WTC11 (cell line): ENCODE data around the gene TSLP. TPM values are rescaled to one million over a fixed set of nuclear protein-coding genes. Genes with fewer than 3 reads are reported as not detected.

Experiments
- AFF4 ChIP-seq: sonication (generic); formaldehyde crosslinking; IDR thresholded peaks from 2 replicates; pipeline ENCODE4 v1.8.1; 2023; ENCODE audit warnings: mild to moderate bottlenecking, missing genetic modification reagents, borderline replicate concordance
- ELF4 ChIP-seq: sonication (generic); formaldehyde crosslinking; IDR thresholded peaks from 2 replicates; pipeline ENCODE4 v1.8.1; 2022; ENCODE audit warnings: low read depth, mild to moderate bottlenecking, moderate library complexity, missing genetic modification reagents
- MLX ChIP-seq: sonication (generic); formaldehyde crosslinking; IDR thresholded peaks from 2 replicates; pipeline ENCODE4 v1.8.1; 2023; ENCODE audit warnings: mild to moderate bottlenecking, missing genetic modification reagents, moderate library complexity
- NFE2L1 ChIP-seq: sonication (generic); formaldehyde crosslinking; IDR thresholded peaks from 2 replicates; pipeline ENCODE4 v1.8.1; 2023; ENCODE audit warnings: missing genetic modification reagents
- OVOL2 ChIP-seq: fragments of 250-450 bp; sonication (Bioruptor Pico); IDR thresholded peaks from 2 replicates; pipeline ENCODE4 v1.9.0; 2021; ENCODE audit warnings: mild to moderate bottlenecking, borderline replicate concordance
- PRDM15 ChIP-seq: sonication (generic); formaldehyde crosslinking; IDR thresholded peaks from 2 replicates; pipeline ENCODE4 v1.8.0; 2022; ENCODE audit warnings: missing genetic modification reagents
- TEAD1 ChIP-seq: sonication (generic); formaldehyde crosslinking; IDR thresholded peaks from 2 replicates; pipeline ENCODE4 v1.8.0; 2022; ENCODE audit warnings: mild to moderate bottlenecking, missing genetic modification reagents
- ZNF317 ChIP-seq: sonication (generic); formaldehyde crosslinking; IDR thresholded peaks from 2 replicates; pipeline ENCODE4 v1.8.1; 2023; ENCODE audit warnings: low read depth, mild to moderate bottlenecking, moderate library complexity, missing genetic modification reagents, borderline replicate concordance
- ZNF425 ChIP-seq: fragments of 250-450 bp; sonication (Bioruptor Pico); conservative IDR thresholded peaks from 2 replicates; pipeline ENCODE4 v1.9.0; 2021; ENCODE audit warnings: mild to moderate bottlenecking
- ZNF512 ChIP-seq: sonication (generic); formaldehyde crosslinking; IDR thresholded peaks from 2 replicates; pipeline ENCODE4 v1.8.1; 2022; ENCODE audit warnings: missing genetic modification reagents, borderline replicate concordance
- ZNF532 ChIP-seq: fragments of 250-450 bp; sonication (Bioruptor Pico); IDR thresholded peaks from 2 replicates; pipeline ENCODE4 v1.9.0; 2021; ENCODE audit warnings: mild to moderate bottlenecking, borderline replicate concordance
- total RNA-seq: library from RNA; stranded (reverse); gene quantifications from 3 replicates; pipeline ENCODE4 v1.2.3, GENCODE V29; 2021

Gene TSLP
- total RNA-seq, 1 experiment from 2014 or later, result 0.87 TPM

- TF ChIP-seq ZNF425, result no peak
- no peak for TF ChIP-seq OVOL2
- no peak for TF ChIP-seq MLX (CRISPR knock-in tag)
- TF ChIP-seq ZNF532 (CRISPR knock-in tag), result no peak
- no peak for TF ChIP-seq PRDM15 (CRISPR knock-in tag)
- TF ChIP-seq ELF4 (CRISPR knock-in tag), result no peak
- no peak for TF ChIP-seq ZNF317 (CRISPR knock-in tag)
- no peak for TF ChIP-seq NFE2L1 (CRISPR knock-in tag)
- TF ChIP-seq ZNF512 (CRISPR knock-in tag), result no peak
- no peak for TF ChIP-seq AFF4 (CRISPR knock-in tag)
- no peak for TF ChIP-seq TEAD1 (CRISPR knock-in tag)
These were observed 8.3 kb downstream of the TSLP start (continued) for GRCh38 chr5:111079846-111080245.
